Gastroesophageal sphincter (tissue), 4 donors: ENCODE results near the gene DYNLT4. TPM values are rescaled to one million over a fixed set of nuclear protein-coding genes. Genes with fewer than 3 reads are reported as not detected.

ENCODE experiments used
- ATAC-seq: fragments of 150-250 bp; one replicate; pipeline ENCODE4 v1.9.1; 2016; ENCODE audit warnings: mild to moderate bottlenecking, moderate library complexity
- H3K27ac ChIP-seq, 4 donors: fragments of 200-600 bp; sonication (generic) in 3 of 4; 1 replicate in 3 of 4; 2 replicates in 1 of 4; pipeline ENCODE4 v1.5.1; 2016 to 2019
- H3K27me3 ChIP-seq: fragments of 200-600 bp; sonication (generic); one replicate; pipeline ENCODE4 v1.5.1; 2019
- H3K36me3 ChIP-seq, 2 donors: fragments of 200-600 bp; sonication (generic); one replicate each; pipeline ENCODE4 v1.5.1; 2019; ENCODE audit warnings: control low read depth in 1 of 2
- H3K4me1 ChIP-seq, 3 donors: fragments of 200-600 bp; sonication (generic); 1 replicate in 2 of 3; 2 replicates in 1 of 3; pipeline ENCODE4 v1.5.1; 2016 to 2019; ENCODE audit warnings: control low read depth in 2 of 3
- H3K4me3 ChIP-seq, 2 donors: fragments of 200-600 bp; sonication (generic); one replicate each; pipeline ENCODE4 v1.5.1; 2019; ENCODE audit warnings: mild to moderate bottlenecking in 1 of 2, moderate library complexity in 1 of 2
- H3K9me3 ChIP-seq, 3 donors: fragments of 200-600 bp; sonication (generic); one replicate each; pipeline ENCODE4 v1.5.1; 2017 to 2019; ENCODE audit warnings: control low read depth in 2 of 3
- EP300 ChIP-seq: sonication (generic); formaldehyde crosslinking; IDR thresholded peaks from one replicate; pipeline ENCODE4 v1.6.1; 2017; ENCODE audit warnings: antibody characterized with exemption, mild to moderate bottlenecking
- POLR2A ChIP-seq, 2 donors: fragments of 450-650 bp; IDR thresholded peaks; one replicate each; pipeline ENCODE4 v1.6.1; 2017; ENCODE audit warnings: antibody characterized with exemption in 2 of 2, mild to moderate bottlenecking in 2 of 2, moderate library complexity in 1 of 2
- POLR2AphosphoS5 ChIP-seq: sonication (generic); formaldehyde crosslinking; IDR thresholded peaks from one replicate; pipeline ENCODE4 v1.6.1; 2017; ENCODE audit warnings: antibody characterized with exemption
- whole genome bisulfite sequencing, 2 donors: methylation state at CpG; one replicate each; pipeline ENCODE4 v1.1.5; 2018; ENCODE audit warnings: low coverage in 1 of 2; 5-methylcytosine and 5-hydroxymethylcytosine counted together
- total RNA-seq, 4 donors: library from RNA; depleted of rRNA; stranded (reverse); fragments of >200 nt; gene quantifications; one replicate each; pipeline ENCODE4 v1.1.0, GENCODE V29; 2016
- TF ChIP-seq, protein P1 (sequence below), 4 experiments: fragments of 200-600 bp in 2 of 4; fragments of 450-650 bp in 2 of 4; sonication (generic) in 1 of 4; IDR thresholded peaks; one replicate each; pipeline ENCODE4 v1.5.1; 2017 to 2019; ENCODE audit warnings: antibody characterized with exemption in 4 of 4, mild to moderate bottlenecking in 2 of 4, moderate library complexity in 2 of 4

The DYNLT4 gene, protein sequence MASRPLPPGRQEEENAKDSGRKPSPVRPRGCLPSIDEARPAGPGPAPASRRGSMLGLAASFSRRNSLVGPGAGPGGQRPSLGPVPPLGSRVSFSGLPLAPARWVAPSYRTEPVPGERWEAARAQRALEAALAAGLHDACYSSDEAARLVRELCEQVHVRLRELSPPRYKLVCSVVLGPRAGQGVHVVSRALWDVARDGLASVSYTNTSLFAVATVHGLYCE
- 1 to 10 TPM in 1 of 4 donors, not detected in 3; 1.4 TPM for total RNA-seq

DNA sequence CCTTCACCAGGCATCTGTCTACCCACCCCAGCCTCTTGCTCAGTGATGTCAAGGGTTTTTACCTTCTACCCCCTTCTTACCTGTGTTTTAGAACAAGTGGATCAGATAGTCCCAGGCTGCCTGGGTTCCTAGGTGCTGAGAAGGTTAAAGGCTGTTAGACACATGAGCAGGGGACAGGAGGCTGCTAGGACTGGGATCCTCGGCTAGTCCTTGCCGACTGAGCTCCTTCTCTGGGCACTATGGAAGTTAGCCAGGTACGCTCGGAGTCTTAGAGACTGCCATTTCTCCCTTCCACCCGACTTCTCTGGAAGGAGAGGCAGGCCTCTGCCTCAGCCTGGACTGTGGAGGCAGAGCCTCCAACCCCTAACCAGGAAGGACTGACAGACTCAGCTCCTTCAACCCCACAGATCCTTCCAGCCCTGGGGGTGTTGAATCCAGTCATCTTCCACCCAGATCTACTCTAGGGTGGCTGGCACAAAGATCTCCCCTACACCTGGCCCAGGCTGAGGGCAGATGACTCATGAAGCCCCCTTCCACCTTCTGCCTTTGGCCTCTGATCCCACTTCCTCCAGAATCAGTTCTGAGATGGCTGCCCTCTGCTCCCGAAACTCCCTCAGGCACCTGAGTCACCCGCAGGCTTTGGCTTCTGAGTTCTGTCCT, at the start of gene DYNLT4:
Gene DYNLT4 (minus strand): TSS at position 648 of the 660 bp plus-strand sequence. CDS start 683 bp downstream, outside the sequence.
- ATAC-seq = no peak
- WGBS, 2 donors = 20 to 31% methylated on average over 2 to 3 of the region's 7 CpGs
- peak within 1 kb of the TSS; percentile 95 to 99 (median 96) for H3K27ac ChIP-seq
- H3K4me3 ChIP-seq = peak within 1 kb of the TSS in 1 of 2 donors; percentile 44
- TF ChIP-seq EP300 (no peak), POLR2A (IDR thresholded peaks at IDR 0.05) (no peak), POLR2AphosphoS5 (no peak)
- TF ChIP-seq, protein P1, sequence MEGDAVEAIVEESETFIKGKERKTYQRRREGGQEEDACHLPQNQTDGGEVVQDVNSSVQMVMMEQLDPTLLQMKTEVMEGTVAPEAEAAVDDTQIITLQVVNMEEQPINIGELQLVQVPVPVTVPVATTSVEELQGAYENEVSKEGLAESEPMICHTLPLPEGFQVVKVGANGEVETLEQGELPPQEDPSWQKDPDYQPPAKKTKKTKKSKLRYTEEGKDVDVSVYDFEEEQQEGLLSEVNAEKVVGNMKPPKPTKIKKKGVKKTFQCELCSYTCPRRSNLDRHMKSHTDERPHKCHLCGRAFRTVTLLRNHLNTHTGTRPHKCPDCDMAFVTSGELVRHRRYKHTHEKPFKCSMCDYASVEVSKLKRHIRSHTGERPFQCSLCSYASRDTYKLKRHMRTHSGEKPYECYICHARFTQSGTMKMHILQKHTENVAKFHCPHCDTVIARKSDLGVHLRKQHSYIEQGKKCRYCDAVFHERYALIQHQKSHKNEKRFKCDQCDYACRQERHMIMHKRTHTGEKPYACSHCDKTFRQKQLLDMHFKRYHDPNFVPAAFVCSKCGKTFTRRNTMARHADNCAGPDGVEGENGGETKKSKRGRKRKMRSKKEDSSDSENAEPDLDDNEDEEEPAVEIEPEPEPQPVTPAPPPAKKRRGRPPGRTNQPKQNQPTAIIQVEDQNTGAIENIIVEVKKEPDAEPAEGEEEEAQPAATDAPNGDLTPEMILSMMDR (IDR thresholded peaks at IDR 0.05) = no peak
- H3K9me3 ChIP-seq = no peaks in the 10 kb centered on the region
- H3K36me3 ChIP-seq = peaks cover 0 to 43% of the 10 kb centered on the region in 2 donors
- H3K27me3 ChIP-seq = no peaks in the 10 kb centered on the region
- H3K4me1 ChIP-seq = peaks cover 17 to 89% (median 74%) of the 10 kb centered on the region in 3 donors

DNA sequence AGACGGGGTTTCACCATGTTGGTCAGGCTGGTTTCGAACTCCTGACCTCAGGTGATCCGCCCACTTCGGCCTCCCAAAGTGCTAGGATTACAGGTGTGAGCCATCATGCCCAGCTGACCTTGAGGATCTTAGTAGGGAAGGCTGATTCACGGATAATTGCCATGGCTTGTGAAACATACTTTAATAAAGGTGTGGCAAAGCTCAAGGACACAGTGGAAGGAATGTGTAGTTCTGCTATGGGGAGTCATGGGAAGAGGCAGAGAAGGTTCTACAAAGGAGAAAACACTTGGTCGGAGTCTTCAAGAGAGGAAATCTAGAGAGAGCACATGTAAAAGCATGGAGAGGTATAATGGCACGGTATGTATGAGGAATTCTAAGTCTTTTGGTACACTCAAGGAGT, 48.6 kb upstream of the DYNLT4 start:
- WGBS, 2 donors = 78 to 90% methylated on average over 3 of the region's 7 CpGs
- H3K4me1 ChIP-seq = no peaks in the 10 kb centered on the region
- H3K36me3 ChIP-seq = peaks cover 0 to 38% of the 10 kb centered on the region in 2 donors
- no peak for TF ChIP-seq EP300
- TF ChIP-seq, protein P1 (IDR thresholded peaks at IDR 0.05) = no peak
- TF ChIP-seq POLR2AphosphoS5 = no peak
- no peak for TF ChIP-seq POLR2A (IDR thresholded peaks at IDR 0.05)
- H3K27ac ChIP-seq = no peak overlapping the region
- no peaks in the 10 kb centered on the region for H3K27me3 ChIP-seq
- no peak for ATAC-seq
- H3K4me3 ChIP-seq = no peak overlapping the region
- no peaks in the 10 kb centered on the region for H3K9me3 ChIP-seq

DNA sequence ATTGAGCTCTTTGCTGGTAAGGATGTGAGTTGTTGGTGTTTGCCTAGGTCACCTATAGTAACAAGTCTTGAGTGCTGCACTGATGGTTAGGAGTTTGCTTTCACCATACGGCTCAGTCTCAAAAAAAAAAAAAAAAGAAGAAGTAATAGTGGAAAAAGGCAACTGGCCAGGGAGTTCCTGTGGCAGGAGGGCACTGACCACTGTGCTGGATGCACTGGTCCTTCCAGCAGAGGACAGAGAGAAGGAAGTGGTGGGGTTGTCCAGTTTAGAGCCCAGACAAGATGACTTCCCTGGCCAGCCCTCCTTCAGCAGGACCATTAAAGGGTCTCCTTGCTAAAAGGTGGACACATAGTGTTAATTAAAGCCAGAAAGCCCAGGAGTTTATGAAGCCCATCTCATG, 47.8 kb upstream of the DYNLT4 start:
- H3K27ac ChIP-seq = no peak overlapping the region
- ATAC-seq = no peak
- H3K4me1 ChIP-seq = no peaks in the 10 kb centered on the region
- H3K4me3 ChIP-seq = no peak overlapping the region
- no peaks in the 10 kb centered on the region for H3K27me3 ChIP-seq
- TF ChIP-seq, protein P1 (IDR thresholded peaks at IDR 0.05) = no peak
- no peak for TF ChIP-seq POLR2A (IDR thresholded peaks at IDR 0.05)
- TF ChIP-seq POLR2AphosphoS5 = no peak
- TF ChIP-seq EP300 = no peak
- no peaks in the 10 kb centered on the region for H3K9me3 ChIP-seq
- WGBS, 2 donors = no CpG with 5 or more reads among the region's 1 CpG
- peaks cover 0 to 46% of the 10 kb centered on the region in 2 donors for H3K36me3 ChIP-seq

DNA sequence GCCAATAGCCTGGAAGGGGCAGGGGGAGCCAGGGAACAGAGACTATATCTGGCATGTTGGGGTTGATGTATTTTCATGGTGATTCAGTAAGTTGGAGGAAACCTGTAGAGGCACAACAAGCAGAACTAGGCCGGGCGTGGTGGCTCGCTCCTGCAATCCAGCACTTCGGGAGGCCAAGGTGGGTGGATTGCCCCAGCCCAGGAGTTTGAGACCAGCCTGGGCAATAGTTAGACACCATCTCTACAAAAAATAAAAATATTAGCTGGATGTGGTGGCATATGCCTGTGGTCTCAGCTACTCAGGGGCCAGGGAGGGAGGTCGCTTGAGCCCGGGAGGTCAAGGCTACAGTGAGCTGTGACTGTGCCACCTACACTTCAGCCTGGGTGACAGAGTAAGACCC, 46.0 kb upstream of the DYNLT4 start:
- Histone ChIP-seq H3K27ac (no peak overlapping the region), H3K36me3 (peaks cover 0 to 55% of the 10 kb centered on the region in 2 donors), H3K4me1 (peaks cover 0 to 14% (median 0%) of the 10 kb centered on the region in 3 donors), H3K27me3 (no peaks in the 10 kb centered on the region), H3K4me3 (no peak overlapping the region), H3K9me3 (no peaks in the 10 kb centered on the region)
- 96% methylated on average over 4 of the region's 6 CpGs; no CpG with 5 or more reads in 1 of the 2 donors for WGBS, 2 donors
- TF ChIP-seq EP300 = no peak
- ATAC-seq = no peak

DNA sequence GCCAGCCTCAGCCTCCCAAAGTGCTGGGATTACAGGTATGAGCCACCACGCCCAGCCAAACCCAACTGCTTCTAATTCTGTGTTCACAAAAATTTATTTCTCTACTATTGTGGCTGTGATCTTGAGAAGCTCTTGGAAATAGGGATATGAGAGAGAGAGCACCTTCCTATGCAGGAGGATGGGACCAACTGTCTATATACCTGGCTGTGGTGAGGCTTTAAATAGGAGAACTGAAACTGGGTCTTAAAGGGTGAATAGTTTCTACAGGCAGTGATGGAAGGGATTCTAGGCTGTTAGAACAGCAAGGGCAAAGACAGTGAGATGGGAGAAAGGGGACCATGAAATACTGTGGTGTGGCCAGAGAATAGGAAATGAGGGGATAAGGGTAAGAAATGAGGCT, 44.2 kb upstream of the DYNLT4 start:
- H3K27ac ChIP-seq = no peak overlapping the region
- no peaks in the 10 kb centered on the region for H3K9me3 ChIP-seq
- peaks cover 0 to 17% (median 0%) of the 10 kb centered on the region in 3 donors for H3K4me1 ChIP-seq
- TF ChIP-seq EP300 = no peak
- TF ChIP-seq POLR2AphosphoS5 = no peak
- TF ChIP-seq POLR2A (IDR thresholded peaks at IDR 0.05) = no peak
- TF ChIP-seq, protein P1 (IDR thresholded peaks at IDR 0.05) = no peak
- no peak for ATAC-seq
- no peak overlapping the region for H3K4me3 ChIP-seq
- 100% methylated on average over 1 of the region's 1 CpG; no CpG with 5 or more reads in 1 of the 2 donors for WGBS, 2 donors
- H3K27me3 ChIP-seq = no peaks in the 10 kb centered on the region
- peaks cover 0 to 39% of the 10 kb centered on the region in 2 donors for H3K36me3 ChIP-seq
